ENCODE results near the gene NRG2. TPM values are rescaled to one million over a fixed set of nuclear protein-coding genes. Genes with fewer than 3 reads are reported as not detected.

Gene NRG2
- total and polyA plus RNA-seq, 8 donors: 1.2 to 5.2 (median 3.0) TPM

DNA sequence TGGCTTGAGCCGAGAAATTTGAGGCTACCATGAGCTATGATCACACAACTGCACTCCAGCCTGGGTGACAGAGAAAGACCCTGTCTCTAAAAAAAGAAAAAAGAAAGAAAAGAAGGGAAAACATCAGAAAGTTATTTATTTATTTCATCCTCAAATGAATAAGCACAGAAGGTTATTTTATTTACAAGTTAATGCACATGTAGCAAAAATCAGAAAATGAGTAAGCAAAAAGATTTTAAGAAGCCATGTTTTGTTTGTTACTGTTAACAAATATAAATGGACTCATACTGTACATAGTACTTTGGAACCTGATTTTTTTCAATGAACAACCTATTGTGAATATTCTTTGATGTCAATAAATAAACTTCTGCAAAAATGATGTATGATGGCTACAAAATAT, 47.2 kb downstream of the NRG2 start:
- no peak overlapping the region for H3K4me3 ChIP-seq
- H3K27ac ChIP-seq: no peak overlapping the region
- TF ChIP-seq, protein P1, sequence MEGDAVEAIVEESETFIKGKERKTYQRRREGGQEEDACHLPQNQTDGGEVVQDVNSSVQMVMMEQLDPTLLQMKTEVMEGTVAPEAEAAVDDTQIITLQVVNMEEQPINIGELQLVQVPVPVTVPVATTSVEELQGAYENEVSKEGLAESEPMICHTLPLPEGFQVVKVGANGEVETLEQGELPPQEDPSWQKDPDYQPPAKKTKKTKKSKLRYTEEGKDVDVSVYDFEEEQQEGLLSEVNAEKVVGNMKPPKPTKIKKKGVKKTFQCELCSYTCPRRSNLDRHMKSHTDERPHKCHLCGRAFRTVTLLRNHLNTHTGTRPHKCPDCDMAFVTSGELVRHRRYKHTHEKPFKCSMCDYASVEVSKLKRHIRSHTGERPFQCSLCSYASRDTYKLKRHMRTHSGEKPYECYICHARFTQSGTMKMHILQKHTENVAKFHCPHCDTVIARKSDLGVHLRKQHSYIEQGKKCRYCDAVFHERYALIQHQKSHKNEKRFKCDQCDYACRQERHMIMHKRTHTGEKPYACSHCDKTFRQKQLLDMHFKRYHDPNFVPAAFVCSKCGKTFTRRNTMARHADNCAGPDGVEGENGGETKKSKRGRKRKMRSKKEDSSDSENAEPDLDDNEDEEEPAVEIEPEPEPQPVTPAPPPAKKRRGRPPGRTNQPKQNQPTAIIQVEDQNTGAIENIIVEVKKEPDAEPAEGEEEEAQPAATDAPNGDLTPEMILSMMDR (IDR thresholded peaks at IDR 0.05): no peak
- no peak for DNase-seq
- H3K9me3 ChIP-seq: no peaks in the 10 kb centered on the region
- intact Hi-C loops (cut with DNase I): no loop called here
- no peaks in the 10 kb centered on the region for H3K36me3 ChIP-seq
- WGBS, 2 donors: 90 to 92% methylated on average over 1 of the region's 1 CpG
- ATAC-seq: no peak
- H3K4me1 ChIP-seq: peaks cover 0 to 6% (median 0%) of the 10 kb centered on the region in 3 donors
- no peaks in the 10 kb centered on the region for H3K27me3 ChIP-seq
- FAIRE-seq: no peak

DNA sequence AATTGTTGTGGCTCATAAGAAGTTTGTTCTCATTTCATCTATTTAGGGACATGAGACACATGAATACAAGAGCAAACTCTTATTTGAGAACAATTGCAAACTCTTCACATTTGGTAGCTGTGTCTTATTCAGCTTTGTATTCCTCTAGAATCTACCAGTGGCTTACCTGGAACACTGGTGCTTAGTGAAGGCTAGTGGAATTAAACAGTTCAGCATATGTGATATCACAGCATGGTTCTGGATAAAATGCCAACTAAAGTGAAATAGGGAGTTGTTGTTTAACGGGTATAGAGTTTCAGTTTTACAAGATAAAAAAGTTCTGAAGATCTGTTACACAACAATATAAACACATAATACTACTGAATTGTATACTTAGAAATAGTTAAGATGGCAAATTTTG, 48.9 kb downstream of the NRG2 start:
- no peaks in the 10 kb centered on the region for H3K27me3 ChIP-seq
- H3K4me1 ChIP-seq: no peaks in the 10 kb centered on the region
- WGBS, 2 donors: 51 to 57% methylated on average over 1 of the region's 1 CpG
- no peak for DNase-seq
- no peaks in the 10 kb centered on the region for H3K36me3 ChIP-seq
- H3K4me3 ChIP-seq: no peak overlapping the region
- no peak for ATAC-seq
- intact Hi-C loops (cut with DNase I): no loop called here
- TF ChIP-seq, protein P1 (IDR thresholded peaks at IDR 0.05): no peak
- no peaks in the 10 kb centered on the region for H3K9me3 ChIP-seq
- no peak for FAIRE-seq
- no peak overlapping the region for H3K27ac ChIP-seq

DNA sequence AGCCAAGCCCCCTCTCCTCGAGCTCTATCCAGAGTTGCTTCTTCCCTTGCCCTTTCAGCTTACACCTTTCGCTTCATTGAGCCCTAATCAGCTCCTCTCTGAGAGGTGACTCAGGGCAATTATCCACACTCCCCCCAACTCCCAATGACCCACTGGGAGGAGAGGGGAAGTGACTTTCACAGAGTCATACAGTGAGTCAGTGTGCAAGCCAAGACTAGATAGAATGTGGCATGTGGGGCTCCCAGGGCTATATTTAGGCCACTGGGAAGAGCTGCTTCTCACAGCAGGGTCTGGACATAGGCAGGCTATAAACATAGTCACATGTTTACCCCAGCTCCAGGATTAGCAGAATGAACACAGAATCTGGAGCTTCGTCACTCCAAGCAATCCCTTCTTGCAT, 57.4 kb downstream of the NRG2 start:
- Histone ChIP-seq H3K27me3 (no peaks in the 10 kb centered on the region), H3K4me3 (no peak overlapping the region), H3K9me3 (no peaks in the 10 kb centered on the region), H3K36me3 (no peaks in the 10 kb centered on the region), H3K27ac (no peak overlapping the region), H3K4me1 (no peaks in the 10 kb centered on the region)
- intact Hi-C loops (cut with DNase I): no loop called here
- 86 to 98% methylated on average over 3 of the region's 3 CpGs for WGBS, 2 donors
- no peak for DNase-seq
- TF ChIP-seq, protein P1 (IDR thresholded peaks at IDR 0.05): no peak
- ATAC-seq: no peak
- no peak for FAIRE-seq

DNA sequence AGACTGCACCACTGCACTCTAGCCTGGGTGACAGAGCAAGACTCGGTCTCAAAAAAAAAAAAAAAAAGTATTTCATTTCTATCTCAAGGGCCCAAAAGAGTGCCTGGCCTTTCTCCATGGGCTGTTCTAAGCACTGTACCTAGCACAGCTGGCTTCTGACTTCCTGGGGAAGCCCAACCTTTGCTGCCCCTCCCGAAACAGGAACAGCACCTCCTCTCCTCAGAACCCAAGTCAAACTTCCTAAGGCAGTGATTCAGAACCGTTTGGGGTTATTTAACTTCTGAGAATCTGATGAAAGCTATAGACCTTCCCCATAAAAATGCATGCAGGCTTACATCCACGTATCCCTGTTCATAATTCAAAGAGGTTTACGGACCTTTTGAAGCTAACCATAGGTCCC, 57.8 kb downstream of the NRG2 start:
- Histone ChIP-seq H3K27ac (no peak overlapping the region), H3K4me3 (no peak overlapping the region), H3K4me1 (no peaks in the 10 kb centered on the region), H3K36me3 (no peaks in the 10 kb centered on the region), H3K27me3 (no peaks in the 10 kb centered on the region), H3K9me3 (no peaks in the 10 kb centered on the region)
- FAIRE-seq (no peak), ATAC-seq (no peak), DNase-seq (no peak)
- intact Hi-C loops (cut with DNase I): no loop called here
- TF ChIP-seq, protein P1 (IDR thresholded peaks at IDR 0.05): no peak
- WGBS, 2 donors: 81 to 89% methylated on average over 5 of the region's 5 CpGs

DNA sequence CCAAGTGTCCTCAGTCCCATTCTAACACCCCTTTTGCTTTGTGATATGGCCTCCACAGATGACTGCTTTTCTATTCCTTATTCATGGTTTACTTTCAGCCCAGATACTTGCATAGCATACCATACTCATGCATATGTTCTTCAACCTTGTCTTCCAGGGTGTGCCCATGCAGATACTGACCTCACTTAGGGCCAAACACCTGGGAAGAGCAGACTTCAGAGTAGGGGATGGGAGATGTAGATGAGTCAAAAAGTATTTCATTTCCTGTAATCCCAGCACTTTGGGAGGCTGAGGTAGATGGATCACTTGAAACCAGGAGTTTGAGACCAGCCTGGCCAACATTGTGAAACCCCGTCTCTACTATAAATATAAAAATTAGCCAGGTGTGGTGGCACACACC, 58.3 kb downstream of the NRG2 start:
- FAIRE-seq (no peak), DNase-seq (no peak), ATAC-seq (no peak)
- Histone ChIP-seq H3K9me3 (no peaks in the 10 kb centered on the region), H3K27me3 (no peaks in the 10 kb centered on the region), H3K4me1 (no peaks in the 10 kb centered on the region), H3K36me3 (no peaks in the 10 kb centered on the region), H3K4me3 (no peak overlapping the region), H3K27ac (no peak overlapping the region)
- intact Hi-C loops (cut with DNase I): no loop called here
- 100% methylated on average over 1 of the region's 1 CpG for WGBS, 2 donors
- TF ChIP-seq, protein P1 (IDR thresholded peaks at IDR 0.05): no peak

Measured in pancreas (tissue), 10 donors.